T-helper 17 cell (primary cell): ENCODE results near the gene SMAD6. TPM values are rescaled to one million over a fixed set of nuclear protein-coding genes. Genes with fewer than 3 reads are reported as not detected.

Source experiments
- ATAC-seq: fragments of 150-1000 bp; cut with Tn5 transposase; 2 replicates; pipeline ENCODE4 v1.10.0; 2021; ENCODE audit warnings: mild to moderate bottlenecking, moderate library complexity
- DNase-seq, 3 donors: peaks; one replicate each; pipeline versions ENCODE4 v3.0.0 to v3.0.0-alpha.2; 2020 to 2021
- H3K9me3 ChIP-seq: one replicate; pipeline ENCODE4 v1.7.0; 2013; ENCODE audit warnings: low read length, mild to moderate bottlenecking; ENCODE audit not compliant: control insufficient read depth, poor library complexity, severe bottlenecking
- H3K27ac Mint-ChIP-seq: one replicate; pipeline ENCODE4 v1.8.0; 2022; ENCODE audit warnings: mild to moderate bottlenecking, moderate library complexity, mixed read lengths
- H3K27me3 Mint-ChIP-seq: one replicate; pipeline ENCODE4 v1.8.0; 2022; ENCODE audit warnings: mixed read lengths
- H3K36me3 Mint-ChIP-seq: one replicate; pipeline ENCODE4 v1.8.0; 2022; ENCODE audit warnings: low read depth, mixed read lengths
- H3K4me1 Mint-ChIP-seq: one replicate; pipeline ENCODE4 v1.8.0; 2022; ENCODE audit warnings: mild to moderate bottlenecking, mixed read lengths
- H3K4me3 Mint-ChIP-seq: one replicate; pipeline ENCODE4 v1.8.0; 2022; ENCODE audit warnings: mild to moderate bottlenecking, moderate library complexity, mixed read lengths
- total RNA-seq, 4 donors: library from RNA in 2 of 4; stranded (reverse) in 2 of 4; gene quantifications; one replicate each; pipeline ENCODE4 v1.2.3 and lab custom pipeline; 2022 to 2026

SMAD6 gene
- total RNA-seq, 2 donors from 2014 or later = 0.10 TPM; not detected in 1

GRCh38 chr15:66771351-66771650 is 69.3 kb downstream of the SMAD6 start:
- DNase-seq (no peak), ATAC-seq (no peak)
- peaks cover 43% of the 10 kb centered on the region for H3K27me3 Mint-ChIP-seq
- H3K36me3 Mint-ChIP-seq = no peaks in the 10 kb centered on the region
- no peaks in the 10 kb centered on the region for H3K4me1 Mint-ChIP-seq
- no peak overlapping the region for H3K4me3 Mint-ChIP-seq
- no peak overlapping the region for H3K27ac Mint-ChIP-seq
- no peaks in the 10 kb centered on the region for H3K9me3 ChIP-seq

- H3K9me3 ChIP-seq = no peaks in the 10 kb centered on the region
- Mint-ChIP-seq H3K27ac (no peak overlapping the region), H3K27me3 (peaks cover 32% of the 10 kb centered on the region), H3K4me1 (no peaks in the 10 kb centered on the region), H3K4me3 (no peak overlapping the region), H3K36me3 (no peaks in the 10 kb centered on the region)
- DNase-seq = no peak
- no peak for ATAC-seq
Observed at GRCh38 chr15:66772604-66773128, 70.6 kb downstream of the SMAD6 start.

GRCh38 chr15:66773129-66773873 is 71.3 kb downstream of the SMAD6 start:
- H3K9me3 ChIP-seq = no peaks in the 10 kb centered on the region
- Mint-ChIP-seq H3K4me3 (no peak overlapping the region), H3K27me3 (peaks cover 31% of the 10 kb centered on the region), H3K36me3 (no peaks in the 10 kb centered on the region), H3K27ac (no peak overlapping the region), H3K4me1 (no peaks in the 10 kb centered on the region)
- DNase-seq = no peak
- ATAC-seq = no peak

- ATAC-seq (no peak), DNase-seq (no peak)
- H3K4me3 Mint-ChIP-seq = no peak overlapping the region
- H3K4me1 Mint-ChIP-seq = no peaks in the 10 kb centered on the region
- H3K27me3 Mint-ChIP-seq = peaks cover 22% of the 10 kb centered on the region
- H3K36me3 Mint-ChIP-seq = no peaks in the 10 kb centered on the region
- H3K9me3 ChIP-seq = no peaks in the 10 kb centered on the region
- H3K27ac Mint-ChIP-seq = no peak overlapping the region
Observed at GRCh38 chr15:66774001-66774814, 72.2 kb downstream of the SMAD6 start.

GRCh38 chr15:66775127-66776105 is 73.4 kb downstream of the SMAD6 start:
- Mint-ChIP-seq H3K4me3 (no peak overlapping the region), H3K27me3 (peaks cover 18% of the 10 kb centered on the region), H3K27ac (no peak overlapping the region), H3K36me3 (no peaks in the 10 kb centered on the region), H3K4me1 (no peaks in the 10 kb centered on the region)
- no peak for ATAC-seq
- no peak for DNase-seq
- no peaks in the 10 kb centered on the region for H3K9me3 ChIP-seq

- H3K4me3 Mint-ChIP-seq = no peak overlapping the region
- DNase-seq = no peak
- H3K4me1 Mint-ChIP-seq = no peaks in the 10 kb centered on the region
- no peak for ATAC-seq
- peaks cover 8% of the 10 kb centered on the region for H3K27me3 Mint-ChIP-seq
- no peaks in the 10 kb centered on the region for H3K9me3 ChIP-seq
- H3K36me3 Mint-ChIP-seq = no peaks in the 10 kb centered on the region
- H3K27ac Mint-ChIP-seq = no peak overlapping the region
Observed at GRCh38 chr15:66777054-66777453, 75.0 kb downstream of the SMAD6 start.

GRCh38 chr15:66777596-66778313 is 75.7 kb downstream of the SMAD6 start:
- DNase-seq (no peak), ATAC-seq (no peak)
- peaks cover 8% of the 10 kb centered on the region for H3K27me3 Mint-ChIP-seq
- no peak overlapping the region for H3K4me3 Mint-ChIP-seq
- no peak overlapping the region for H3K27ac Mint-ChIP-seq
- no peaks in the 10 kb centered on the region for H3K4me1 Mint-ChIP-seq
- H3K9me3 ChIP-seq = no peaks in the 10 kb centered on the region
- H3K36me3 Mint-ChIP-seq = no peaks in the 10 kb centered on the region

- no peak overlapping the region for H3K27ac Mint-ChIP-seq
- DNase-seq = no peak
- H3K36me3 Mint-ChIP-seq = no peaks in the 10 kb centered on the region
- no peak for ATAC-seq
- no peaks in the 10 kb centered on the region for H3K9me3 ChIP-seq
- H3K4me1 Mint-ChIP-seq = no peaks in the 10 kb centered on the region
- peaks cover 9% of the 10 kb centered on the region for H3K27me3 Mint-ChIP-seq
- no peak overlapping the region for H3K4me3 Mint-ChIP-seq
Observed at GRCh38 chr15:66778314-66778665, 76.3 kb downstream of the SMAD6 start.

- Mint-ChIP-seq H3K27ac (no peak overlapping the region), H3K36me3 (no peaks in the 10 kb centered on the region)
Observed at GRCh38 chr15:66778716-66779115, 76.7 kb downstream of the SMAD6 start.

GRCh38 chr15:66779331-66780009 is 77.4 kb downstream of the SMAD6 start:
- H3K9me3 ChIP-seq = no peaks in the 10 kb centered on the region
- no peak for ATAC-seq
- Mint-ChIP-seq H3K27ac (no peak overlapping the region), H3K36me3 (no peaks in the 10 kb centered on the region), H3K4me1 (no peaks in the 10 kb centered on the region), H3K27me3 (peaks cover 16% of the 10 kb centered on the region), H3K4me3 (no peak overlapping the region)
- no peak for DNase-seq

More at GRCh38 chr15:66778716-66779115, 76.7 kb downstream of the SMAD6 start:
- no peaks in the 10 kb centered on the region for H3K9me3 ChIP-seq
- Mint-ChIP-seq H3K27me3 (peaks cover 13% of the 10 kb centered on the region), H3K4me3 (no peak overlapping the region), H3K4me1 (no peaks in the 10 kb centered on the region)
- DNase-seq = no peak
- no peak for ATAC-seq

- H3K9me3 ChIP-seq = no peaks in the 10 kb centered on the region
- H3K4me3 Mint-ChIP-seq = no peak overlapping the region
- no peak overlapping the region for H3K27ac Mint-ChIP-seq
- H3K27me3 Mint-ChIP-seq = peaks cover 11% of the 10 kb centered on the region
- H3K4me1 Mint-ChIP-seq = no peaks in the 10 kb centered on the region
- DNase-seq = no peak
- H3K36me3 Mint-ChIP-seq = no peaks in the 10 kb centered on the region
- no peak for ATAC-seq
Observed at GRCh38 chr15:66780172-66780972, 78.3 kb downstream of the SMAD6 start.
